Hindlimb muscle (tissue), 1 donor: Measurements from ENCODE around the gene MAPKAPK3. TPM values are rescaled to one million over a fixed set of nuclear protein-coding genes. Genes with fewer than 3 reads are reported as not detected.

Experiments
- DNase-seq: peaks from one replicate; pipeline ENCODE4 v3.0.0-alpha.2; 2013
- polyA plus RNA-seq: library from polyadenylated mRNA; unstranded; fragments of 120-200 nt; gene quantifications from one replicate; pipeline ENCODE4 v1.2.1, GENCODE V29; 2013; ENCODE audit not compliant: insufficient read length

Gene MAPKAPK3
- polyA plus RNA-seq = 30.8 TPM

GRCh38 chr3:50617096-50617791 is at the start of gene MAPKAPK3:
TSS of gene MAPKAPK3 (plus strand) at chr3:50617151. CDS start at chr3:50617566, 415 bp downstream.
- DNase-seq = no peak

- peak; percentile 92 for DNase-seq
These were observed 49.4 kb upstream of the MAPKAPK3 start, which contains the start of gene C3orf18 for GRCh38 chr3:50567386-50568167. TSS of gene C3orf18 (minus strand) at chr3:50567747. CDS start at chr3:50565699, 2,048 bp downstream.

- DNase-seq = peak; percentile 96
These were observed 47.8 kb upstream of the MAPKAPK3 start, which contains the start of gene HEMK1 for GRCh38 chr3:50568947-50569749. TSS of gene HEMK1 (plus strand) at chr3:50569522. CDS start at chr3:50571105, 1,583 bp downstream.

- DNase-seq = no peak
These were observed 46.3 kb upstream of the MAPKAPK3 start for GRCh38 chr3:50570508-50571279.

- DNase-seq = no peak
These were observed 45.5 kb upstream of the MAPKAPK3 start for GRCh38 chr3:50571486-50571885.

GRCh38 chr3:50572158-50572557 is 44.8 kb upstream of the MAPKAPK3 start:
- peak; percentile 64 for DNase-seq

- no peak for DNase-seq
These were observed 44.1 kb upstream of the MAPKAPK3 start for GRCh38 chr3:50572801-50573371.

GRCh38 chr3:50573566-50574443 is 43.1 kb upstream of the MAPKAPK3 start:
- DNase-seq = no peak

- DNase-seq = no peak
These were observed 42.5 kb upstream of the MAPKAPK3 start for GRCh38 chr3:50574444-50574831.

- no peak for DNase-seq
These were observed 41.6 kb upstream of the MAPKAPK3 start for GRCh38 chr3:50575372-50575771.

- DNase-seq = no peak
These were observed 39.6 kb upstream of the MAPKAPK3 start for GRCh38 chr3:50577348-50577747.

- DNase-seq = no peak
These were observed 36.1 kb upstream of the MAPKAPK3 start for GRCh38 chr3:50580683-50581458.

GRCh38 chr3:50581459-50581842 is 35.5 kb upstream of the MAPKAPK3 start:
- no peak for DNase-seq

- DNase-seq = no peak
These were observed 34.9 kb upstream of the MAPKAPK3 start for GRCh38 chr3:50582083-50582482.

GRCh38 chr3:50583897-50584296 is 33.1 kb upstream of the MAPKAPK3 start:
- no peak for DNase-seq

GRCh38 chr3:50584391-50584790 is 32.6 kb upstream of the MAPKAPK3 start:
- DNase-seq = no peak

GRCh38 chr3:50585919-50586762 is 30.8 kb upstream of the MAPKAPK3 start:
- DNase-seq = no peak

GRCh38 chr3:50586763-50587070 is 30.2 kb upstream of the MAPKAPK3 start:
- DNase-seq = no peak

GRCh38 chr3:50587373-50587772 is 29.6 kb upstream of the MAPKAPK3 start:
- no peak for DNase-seq
